T follicular helper cell (primary cell): ENCODE measurements around the gene SLC17A2.

Experiments
- DNase-seq: peaks from one replicate; pipeline ENCODE4 v3.0.0-alpha.2; 2020; ENCODE audit warnings: low read depth
- total RNA-seq, 2 experiments: gene quantifications; one replicate each; lab custom pipeline; 2026; lab: John Stamatoyannopoulos, UW

SLC17A2 gene
- 0 reads per million in 2 experiments for total RNA-seq

- no peak for DNase-seq
Measured at GRCh38 chr6:25930532-25931410, at the start of gene SLC17A2. Gene SLC17A2 (minus strand): TSS chr6:25930691. CDS start chr6:25925796, 4,895 bp downstream.

- no peak for DNase-seq
Measured at GRCh38 chr6:25975923-25976560, 45.6 kb upstream of the SLC17A2 start.

- DNase-seq: no peak
Measured at GRCh38 chr6:25973923-25974555, 43.5 kb upstream of the SLC17A2 start.

GRCh38 chr6:25972902-25973301, 42.4 kb upstream of the SLC17A2 start:
- DNase-seq: no peak

DNA sequence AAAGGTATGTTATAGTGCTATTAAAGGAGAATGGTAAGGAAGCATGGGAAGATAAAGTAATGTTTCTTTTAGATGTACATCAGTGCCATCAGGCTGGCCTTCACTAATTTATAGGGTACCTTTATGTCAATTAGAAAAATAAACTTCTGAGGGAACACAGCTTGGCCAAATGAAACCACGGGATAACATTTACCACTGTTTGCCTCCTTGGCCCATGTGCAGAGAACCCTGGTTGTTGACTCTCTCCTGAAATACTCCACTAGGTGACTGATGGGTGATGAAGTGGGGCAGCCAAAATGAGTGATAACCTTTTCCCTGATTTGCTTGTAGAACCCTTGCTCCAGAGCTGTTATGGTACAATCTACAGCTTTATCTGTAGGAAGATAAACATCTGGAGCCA, 41.6 kb upstream of the SLC17A2 start:
- DNase-seq: no peak

- DNase-seq: no peak
Measured at GRCh38 chr6:25971187-25971821, 40.8 kb upstream of the SLC17A2 start.

DNA sequence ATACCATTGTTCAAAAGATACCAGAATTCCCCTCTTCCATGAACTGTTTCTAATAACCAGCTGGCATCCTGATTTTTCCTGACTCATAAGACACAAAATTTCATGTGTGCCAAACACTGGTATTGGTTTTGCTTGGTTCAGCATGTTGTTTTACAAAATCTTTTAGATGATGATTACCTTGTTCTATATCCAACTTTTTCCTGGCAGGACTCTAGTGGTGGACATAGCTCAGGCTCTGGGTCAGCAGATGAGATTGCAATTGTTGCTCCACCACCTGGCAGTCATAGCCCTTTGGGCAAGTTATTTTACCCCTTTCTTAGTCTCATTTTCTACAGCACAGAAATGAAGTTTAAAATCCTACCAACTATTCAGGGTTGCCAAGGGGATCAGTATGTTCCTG, 38.3 kb upstream of the SLC17A2 start:
- no peak for DNase-seq

- no peak for DNase-seq
Measured at GRCh38 chr6:25966711-25967110, 36.2 kb upstream of the SLC17A2 start.

DNA sequence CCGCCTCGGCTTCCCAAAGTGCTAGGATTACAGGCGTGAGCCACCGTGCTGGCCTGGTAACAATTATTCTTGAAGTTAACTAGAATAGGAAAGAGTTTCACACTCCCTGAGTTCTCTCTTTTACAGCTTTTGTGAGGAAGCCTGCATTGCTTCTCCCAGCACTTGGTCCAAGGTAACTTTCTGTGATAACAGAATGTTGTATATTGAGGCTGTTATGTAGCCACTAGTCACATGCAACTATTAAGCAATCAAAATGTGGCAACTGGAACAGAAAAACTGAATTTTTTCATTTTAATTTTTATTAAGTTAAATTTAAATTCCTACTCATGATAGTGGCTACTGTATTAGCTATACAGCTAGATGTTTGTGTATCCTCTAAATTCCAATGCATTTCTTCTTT, 34.6 kb upstream of the SLC17A2 start:
- DNase-seq: no peak

DNA sequence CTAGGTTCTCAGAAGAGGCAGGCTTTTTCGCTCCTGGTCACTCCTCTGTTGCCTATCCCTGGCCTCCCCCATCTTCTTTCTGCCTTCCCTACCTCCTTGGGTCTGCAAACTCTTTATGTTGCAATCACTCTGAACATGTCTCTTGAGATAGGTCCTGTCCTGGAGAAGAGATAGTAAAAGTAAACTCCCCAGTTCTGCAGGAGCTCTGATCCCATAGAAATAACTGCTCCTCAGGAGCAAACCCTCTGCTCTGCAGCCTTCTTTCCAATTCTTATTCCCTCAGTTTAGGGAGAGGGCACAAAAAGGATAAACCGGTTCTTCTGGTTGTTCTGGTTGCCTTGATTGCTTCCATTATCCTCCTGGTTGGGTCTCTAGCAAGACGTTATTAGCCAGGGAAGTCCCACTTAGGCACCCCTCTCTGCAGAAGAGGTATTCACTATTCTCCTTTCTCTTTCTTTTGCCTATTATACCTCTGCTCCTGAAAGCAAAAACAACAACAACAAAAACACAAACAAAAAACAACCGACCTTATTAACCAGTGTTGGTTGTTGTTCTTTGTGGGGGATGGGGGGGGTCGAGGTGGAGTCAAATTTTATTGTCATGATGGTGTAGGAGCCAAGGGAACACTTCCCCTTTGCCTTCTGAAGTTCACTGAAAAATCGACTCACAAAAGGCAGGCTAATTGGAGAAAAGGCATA, 33.1 kb upstream of the SLC17A2 start:
- no peak for DNase-seq

GRCh38 chr6:25962149-25963127, 31.9 kb upstream of the SLC17A2 start, which contains the start of gene TRIM38:
Gene TRIM38 (plus strand): TSS chr6:25962802. CDS start chr6:25966523, 3,721 bp downstream.
- DNase-seq: peak; percentile 70

GRCh38 chr6:25961619-25962148, 31.2 kb upstream of the SLC17A2 start:
- no peak for DNase-seq

GRCh38 chr6:25960734-25961133, 30.2 kb upstream of the SLC17A2 start:
- no peak for DNase-seq

DNA sequence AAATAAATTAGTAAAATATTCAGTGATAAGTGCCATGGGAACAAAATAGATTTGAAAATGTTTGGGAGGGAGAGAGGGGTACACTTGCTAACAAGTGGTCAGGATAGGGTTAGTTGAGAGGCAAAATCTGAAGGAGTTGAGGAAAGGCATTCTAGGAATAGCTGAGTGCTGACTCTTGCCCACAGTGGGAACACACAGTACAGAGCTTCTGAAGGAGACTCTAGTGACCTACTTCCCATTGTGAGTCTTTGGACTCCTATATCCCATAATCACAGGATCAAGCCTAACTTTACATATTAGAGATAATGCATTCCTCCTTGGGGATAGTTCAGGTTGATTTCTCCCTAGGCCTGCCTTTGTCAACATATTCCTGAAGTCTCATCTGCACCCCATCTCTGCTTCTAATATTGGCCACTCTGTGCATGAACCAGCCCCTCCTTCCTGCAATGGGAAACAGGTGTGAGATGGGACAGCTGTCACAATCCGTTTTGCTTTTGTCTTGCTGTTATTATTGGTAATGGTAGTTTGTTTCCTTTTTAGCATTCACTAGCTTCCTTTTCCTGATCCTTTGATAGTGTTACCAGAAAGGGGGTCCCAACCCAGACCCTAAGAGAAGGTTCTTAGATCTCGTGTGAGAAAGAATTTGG, 29.5 kb upstream of the SLC17A2 start:
- no peak for DNase-seq

DNA sequence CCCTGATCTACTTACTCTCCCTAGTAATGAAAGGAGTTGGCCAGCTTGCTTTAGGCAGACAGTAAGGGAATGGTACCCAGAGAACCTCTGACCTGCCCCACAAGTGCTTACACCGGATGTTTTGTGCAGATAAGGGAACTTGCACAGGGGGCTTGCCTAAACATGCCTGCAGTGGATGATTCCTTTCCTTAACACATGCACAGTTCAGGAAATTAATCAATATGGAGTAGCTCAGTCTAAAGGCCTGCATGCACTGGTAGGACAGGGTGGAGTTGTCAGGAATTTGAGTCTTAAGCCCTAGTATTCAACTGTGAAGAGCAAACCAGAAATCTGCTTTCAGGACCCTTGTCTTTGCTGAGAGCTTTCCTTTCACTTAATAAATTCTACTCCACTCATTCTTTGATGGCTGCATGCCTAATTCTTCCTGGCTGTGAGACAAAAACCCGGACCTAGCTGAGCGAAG, 28.2 kb upstream of the SLC17A2 start:
- DNase-seq: no peak

- no peak for DNase-seq
Measured at GRCh38 chr6:25956226-25956625, 25.7 kb upstream of the SLC17A2 start.

DNA sequence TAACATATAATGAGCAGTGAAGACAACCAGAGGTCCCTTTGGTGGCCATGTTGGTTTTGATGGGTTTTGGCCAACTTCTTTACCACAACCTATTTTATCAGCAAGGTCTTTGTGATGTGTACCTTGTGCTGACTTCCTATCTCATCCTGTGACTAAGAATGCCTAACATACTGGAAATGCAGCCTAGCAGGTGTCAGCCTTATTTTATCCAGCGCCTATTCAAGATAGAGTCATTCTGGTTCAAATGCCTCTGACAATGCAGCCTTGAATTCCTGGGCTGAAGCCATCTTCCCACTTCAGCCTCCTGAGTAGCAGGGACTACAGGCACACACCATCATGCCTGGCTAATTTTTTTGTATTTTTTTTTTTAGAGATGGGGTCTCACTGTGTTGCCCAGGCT, 24.3 kb upstream of the SLC17A2 start:
- no peak for DNase-seq

DNA sequence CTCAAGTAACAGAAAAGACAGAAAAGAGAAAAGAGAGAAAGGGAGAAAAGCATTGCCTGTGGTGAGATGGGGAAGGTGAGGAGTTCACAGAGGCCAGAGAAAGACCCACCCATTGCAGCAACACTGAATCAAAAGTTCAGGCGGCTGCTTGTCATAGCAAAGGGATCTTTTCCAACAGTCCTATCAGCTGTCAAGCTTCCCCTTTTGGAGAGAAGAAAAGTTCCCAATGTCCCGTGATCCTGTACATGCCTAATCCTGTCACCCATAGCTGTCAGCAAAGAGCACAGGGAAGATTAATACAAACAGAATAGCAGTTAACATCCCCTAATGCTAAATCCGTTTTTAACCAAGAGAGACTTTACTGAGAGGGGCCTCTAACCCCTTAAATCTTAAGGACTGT, 23.2 kb upstream of the SLC17A2 start:
- DNase-seq: no peak

GRCh38 chr6:25952535-25952934, 22.0 kb upstream of the SLC17A2 start:
- no peak for DNase-seq
